GM12872 (cell line): ENCODE data around the gene CREBBP.

ENCODE experiments used
- TF ChIP-seq, protein P1 (sequence below): IDR thresholded peaks from 3 replicates; pipeline ENCODE4 v1.5.1; 2011; ENCODE audit warnings: low read depth, mild to moderate bottlenecking, low read length, moderate library complexity; ENCODE audit not compliant: insufficient read depth

CREBBP gene

DNA sequence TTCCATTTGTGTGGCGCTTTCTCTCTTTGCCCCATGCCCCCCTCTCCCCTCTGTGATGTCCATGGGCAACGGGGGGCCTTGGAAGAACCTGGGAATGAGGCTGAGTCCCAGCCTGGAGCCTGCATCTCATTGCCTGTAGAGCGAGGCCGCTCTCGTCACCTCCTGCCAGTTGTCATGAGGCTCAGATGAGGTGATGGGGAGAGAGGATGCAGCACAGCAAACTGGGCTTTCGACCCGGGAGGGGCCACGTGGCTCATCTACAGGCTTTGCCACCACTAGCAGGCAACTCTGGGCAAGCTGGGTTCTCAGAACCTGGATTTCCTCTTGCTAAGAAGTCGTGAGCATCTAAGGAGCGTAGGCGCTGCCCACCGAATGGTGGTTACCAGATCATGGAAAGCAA lies 31.9 kb upstream of the CREBBP start:
- TF ChIP-seq, protein P1, sequence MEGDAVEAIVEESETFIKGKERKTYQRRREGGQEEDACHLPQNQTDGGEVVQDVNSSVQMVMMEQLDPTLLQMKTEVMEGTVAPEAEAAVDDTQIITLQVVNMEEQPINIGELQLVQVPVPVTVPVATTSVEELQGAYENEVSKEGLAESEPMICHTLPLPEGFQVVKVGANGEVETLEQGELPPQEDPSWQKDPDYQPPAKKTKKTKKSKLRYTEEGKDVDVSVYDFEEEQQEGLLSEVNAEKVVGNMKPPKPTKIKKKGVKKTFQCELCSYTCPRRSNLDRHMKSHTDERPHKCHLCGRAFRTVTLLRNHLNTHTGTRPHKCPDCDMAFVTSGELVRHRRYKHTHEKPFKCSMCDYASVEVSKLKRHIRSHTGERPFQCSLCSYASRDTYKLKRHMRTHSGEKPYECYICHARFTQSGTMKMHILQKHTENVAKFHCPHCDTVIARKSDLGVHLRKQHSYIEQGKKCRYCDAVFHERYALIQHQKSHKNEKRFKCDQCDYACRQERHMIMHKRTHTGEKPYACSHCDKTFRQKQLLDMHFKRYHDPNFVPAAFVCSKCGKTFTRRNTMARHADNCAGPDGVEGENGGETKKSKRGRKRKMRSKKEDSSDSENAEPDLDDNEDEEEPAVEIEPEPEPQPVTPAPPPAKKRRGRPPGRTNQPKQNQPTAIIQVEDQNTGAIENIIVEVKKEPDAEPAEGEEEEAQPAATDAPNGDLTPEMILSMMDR: no peak

DNA sequence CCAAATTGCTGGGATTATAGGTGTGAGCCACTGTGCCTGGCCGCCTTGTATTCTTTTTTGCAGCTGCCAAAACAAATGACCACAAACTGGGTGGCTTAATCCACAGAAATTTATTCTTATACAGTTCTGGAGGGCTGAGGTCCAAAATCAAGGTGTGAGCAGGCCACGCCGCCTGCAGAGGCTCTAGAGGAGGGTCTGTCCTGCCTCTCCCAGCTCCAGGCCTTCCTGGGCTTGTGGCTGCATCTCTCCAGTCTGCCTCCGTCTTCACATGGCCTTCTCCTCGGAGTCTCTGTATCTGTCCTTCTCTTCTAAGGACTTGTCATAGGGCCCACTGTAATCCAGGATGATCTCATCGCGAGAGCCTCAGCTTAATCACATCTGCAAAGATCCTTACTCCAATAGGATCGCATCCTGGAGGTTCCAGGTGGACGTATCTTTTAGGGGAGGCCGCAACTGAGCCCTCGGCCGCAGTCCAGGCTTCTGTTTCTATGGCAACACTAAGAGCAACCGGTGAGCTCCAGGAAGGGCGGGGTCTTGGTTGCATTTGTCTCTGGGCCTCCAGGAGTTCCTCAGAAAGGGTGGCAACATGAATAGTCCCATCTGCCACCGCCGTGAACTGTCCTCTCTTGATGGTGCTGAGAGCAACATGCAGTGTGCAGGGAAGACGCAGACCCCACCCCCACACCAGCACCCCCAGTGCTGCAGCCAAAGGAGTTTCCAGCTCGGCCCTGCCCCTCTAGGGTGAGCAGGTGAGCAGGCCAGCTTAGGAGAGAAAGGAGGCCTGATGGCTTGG lies 29.5 kb upstream of the CREBBP start:
- TF ChIP-seq, protein P1: no peak

DNA sequence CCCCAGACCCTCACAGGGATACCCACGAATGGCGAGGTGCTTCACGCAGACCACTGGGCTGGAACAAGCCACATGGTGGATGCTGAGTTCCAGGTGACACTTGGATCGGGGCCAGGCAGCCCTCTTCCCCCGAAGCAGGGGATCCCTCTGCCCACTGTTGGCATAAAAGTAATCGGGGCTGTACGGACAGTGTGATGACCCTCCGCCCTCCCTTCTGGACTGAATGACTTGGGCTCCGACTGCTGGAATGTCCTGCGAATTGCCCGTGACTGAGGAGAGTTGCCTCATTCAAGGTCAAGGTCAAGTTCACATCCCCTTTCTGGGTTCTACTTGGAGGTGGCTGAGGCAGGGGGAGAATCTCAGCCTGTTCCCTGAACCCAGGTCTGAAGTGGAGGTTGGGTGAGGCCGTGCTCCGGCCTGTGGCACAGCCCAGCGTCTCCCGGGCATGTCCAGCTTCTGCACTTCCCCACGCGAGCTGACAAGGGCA lies 28.5 kb upstream of the CREBBP start:
- TF ChIP-seq, protein P1: no peak

DNA sequence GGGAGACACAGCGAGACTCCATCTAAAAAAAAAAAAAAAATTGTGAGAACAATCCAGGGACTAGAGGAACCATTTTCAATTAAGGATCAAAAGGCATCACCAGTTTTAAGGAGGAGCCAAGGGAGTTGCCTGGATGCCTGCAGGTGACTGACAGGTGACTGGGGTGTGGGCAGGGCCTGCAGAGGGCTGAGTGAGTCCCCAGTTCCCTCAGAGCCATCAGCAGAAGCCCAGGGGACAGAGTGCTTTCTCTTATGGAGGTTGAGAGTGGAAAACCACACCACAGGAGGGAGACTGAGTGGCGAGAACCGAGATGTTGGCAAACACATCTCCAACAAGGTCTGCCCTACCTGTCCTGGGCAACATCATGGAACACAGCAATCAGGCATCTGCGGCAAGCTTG lies 27.1 kb upstream of the CREBBP start:
- TF ChIP-seq, protein P1: no peak

DNA sequence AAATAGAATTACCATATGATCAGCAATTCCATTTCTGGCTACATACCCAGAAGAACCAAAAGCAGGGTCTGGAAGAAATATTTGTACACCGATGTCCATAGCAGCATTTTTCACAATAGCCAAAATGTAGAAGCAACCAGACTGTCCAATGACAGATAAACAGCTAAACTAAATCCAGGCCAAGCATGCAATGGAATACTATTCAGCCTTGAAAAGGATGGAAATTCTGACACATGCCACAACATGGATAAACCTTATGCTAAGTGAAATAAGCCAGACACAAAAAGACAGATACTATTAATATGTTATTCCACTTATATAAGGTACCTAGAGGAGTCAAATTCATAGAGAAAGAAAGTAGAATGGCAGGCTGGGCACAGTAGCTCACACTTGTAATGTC lies 25.9 kb upstream of the CREBBP start:
- TF ChIP-seq, protein P1: no peak

DNA sequence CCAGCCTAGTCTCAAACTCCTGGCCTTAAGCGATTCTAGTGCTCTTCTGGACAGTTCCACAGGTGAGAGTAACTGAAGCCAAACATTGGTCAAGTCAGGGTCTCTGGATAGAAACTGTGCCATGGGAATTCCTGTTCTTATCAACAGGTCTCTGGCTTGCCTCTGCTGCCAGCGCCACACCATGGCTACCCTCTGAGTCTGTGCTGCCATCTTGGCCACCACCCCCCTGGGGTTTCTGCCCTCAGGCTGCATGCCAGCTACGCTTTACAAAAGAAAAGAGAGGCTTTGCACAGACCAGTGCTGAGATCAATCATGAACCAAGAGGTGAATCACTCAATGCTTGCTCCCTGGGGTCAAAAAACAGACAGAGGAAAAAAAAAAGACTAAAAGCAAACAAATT lies 24.4 kb upstream of the CREBBP start:
- TF ChIP-seq, protein P1: no peak

DNA sequence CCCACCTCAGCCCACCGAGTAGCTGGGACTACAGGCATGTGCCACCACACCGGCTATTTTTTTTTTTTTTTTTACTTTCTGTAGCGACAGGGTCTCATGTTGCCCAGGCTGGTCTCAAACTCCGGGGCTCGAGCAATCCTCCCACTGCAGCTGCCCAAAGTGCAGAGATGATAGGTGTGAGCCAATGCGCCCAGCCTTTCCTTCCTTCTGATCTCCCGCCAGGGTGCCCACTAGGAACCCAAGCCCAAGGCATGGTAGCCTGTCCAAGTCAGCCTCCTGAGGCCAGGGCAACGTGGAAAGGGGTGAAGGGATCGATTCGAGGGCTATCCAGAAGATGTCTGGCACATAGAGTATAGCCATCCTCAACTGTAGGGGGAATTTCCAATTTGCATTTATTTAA lies 9.6 kb upstream of the CREBBP start:
- TF ChIP-seq, protein P1: no peak
